ENCODE results near the gene BLNK. TPM values are rescaled to one million over a fixed set of nuclear protein-coding genes. Genes with fewer than 3 reads are reported as not detected.

The BLNK gene
- total RNA-seq, 3 donors from 2014 or later (not counting 1 experiment from before 2014, with no cell fraction given) = 0.66 to 4.0 (median 1.5) TPM

DNA sequence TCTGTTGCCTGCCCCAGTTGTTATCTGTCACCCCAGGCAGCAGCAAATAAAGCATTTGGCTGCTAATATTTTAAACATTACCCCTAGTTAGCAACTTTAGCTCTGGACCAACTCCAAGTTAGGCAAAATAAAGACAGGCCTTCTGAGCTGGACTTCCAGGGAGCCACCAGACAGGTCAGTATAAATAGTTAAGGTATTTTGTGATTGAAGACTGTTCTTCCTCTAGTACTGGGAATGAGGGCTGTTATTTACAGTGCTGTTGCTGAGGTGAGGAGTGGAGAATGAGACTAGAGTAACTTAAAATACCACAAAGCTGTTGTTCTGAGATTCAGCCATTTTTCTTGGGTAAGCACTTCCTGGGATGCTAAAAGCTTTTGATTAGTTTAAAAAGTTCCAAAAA is 101.1 kb downstream of the BLNK start:
- Mint-ChIP-seq H3K4me1 (no peaks in the 10 kb centered on the region), H3K9me3 (peaks cover 5 to 17% of the 10 kb centered on the region in 2 donors), H3K27ac (no peak overlapping the region), H3K36me3 (peaks cover 30% of the 10 kb centered on the region), H3K27me3 (ENCODE audit: low read depth in 2 of 2) (peaks cover 0 to under 1% of the 10 kb centered on the region in 2 donors), H3K4me3 (no peak overlapping the region)
- ATAC-seq = no peak
- TF ChIP-seq, protein P1, sequence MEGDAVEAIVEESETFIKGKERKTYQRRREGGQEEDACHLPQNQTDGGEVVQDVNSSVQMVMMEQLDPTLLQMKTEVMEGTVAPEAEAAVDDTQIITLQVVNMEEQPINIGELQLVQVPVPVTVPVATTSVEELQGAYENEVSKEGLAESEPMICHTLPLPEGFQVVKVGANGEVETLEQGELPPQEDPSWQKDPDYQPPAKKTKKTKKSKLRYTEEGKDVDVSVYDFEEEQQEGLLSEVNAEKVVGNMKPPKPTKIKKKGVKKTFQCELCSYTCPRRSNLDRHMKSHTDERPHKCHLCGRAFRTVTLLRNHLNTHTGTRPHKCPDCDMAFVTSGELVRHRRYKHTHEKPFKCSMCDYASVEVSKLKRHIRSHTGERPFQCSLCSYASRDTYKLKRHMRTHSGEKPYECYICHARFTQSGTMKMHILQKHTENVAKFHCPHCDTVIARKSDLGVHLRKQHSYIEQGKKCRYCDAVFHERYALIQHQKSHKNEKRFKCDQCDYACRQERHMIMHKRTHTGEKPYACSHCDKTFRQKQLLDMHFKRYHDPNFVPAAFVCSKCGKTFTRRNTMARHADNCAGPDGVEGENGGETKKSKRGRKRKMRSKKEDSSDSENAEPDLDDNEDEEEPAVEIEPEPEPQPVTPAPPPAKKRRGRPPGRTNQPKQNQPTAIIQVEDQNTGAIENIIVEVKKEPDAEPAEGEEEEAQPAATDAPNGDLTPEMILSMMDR (IDR thresholded peaks at IDR 0.05) = no peak
- Histone ChIP-seq H3K27me3 (ENCODE audit: control insufficient read depth, insufficient read depth, low read length) (no peaks in the 10 kb centered on the region), H3K36me3 (ENCODE audit: control insufficient read depth, insufficient read depth, low read length) (no peaks in the 10 kb centered on the region), H3K4me1 (ENCODE audit: control insufficient read depth, insufficient read depth, low read length) (no peaks in the 10 kb centered on the region), H3K9me3 (ENCODE audit: control insufficient read depth, insufficient read depth, low read length) (peaks cover 17% of the 10 kb centered on the region), H3K27ac (ENCODE audit: low read length) (no peak overlapping the region), H3K4me3 (ENCODE audit: low read length) (no peak overlapping the region)
- no peak for DNase-seq
- intact Hi-C loops (cut with micrococcal nuclease) = no loop called here

DNA sequence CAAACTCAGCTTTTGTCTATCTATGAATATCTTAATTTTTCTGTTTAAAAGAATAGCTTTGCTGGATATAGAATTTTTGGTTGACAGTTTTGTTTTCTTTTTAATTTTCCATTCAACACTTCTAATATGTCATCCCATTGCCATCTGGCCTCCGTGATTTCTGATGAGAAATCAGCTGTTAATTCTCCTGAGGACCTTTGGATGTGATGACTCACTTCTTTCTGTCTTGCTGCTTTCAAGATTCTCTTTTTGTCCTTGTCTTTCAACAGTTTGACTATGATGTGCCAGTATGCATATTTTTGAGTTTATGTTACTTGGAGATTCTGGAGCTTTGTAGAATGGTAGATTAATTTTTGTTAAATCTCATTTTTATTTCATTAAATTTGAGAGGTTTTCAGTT is 102.8 kb downstream of the BLNK start:
- intact Hi-C loops (cut with micrococcal nuclease) = no loop called here
- H3K4me3 Mint-ChIP-seq = no peak overlapping the region
- H3K9me3 Mint-ChIP-seq = peaks cover 1 to 14% of the 10 kb centered on the region in 2 donors
- WGBS (ENCODE audit: insufficient coverage) = 83% methylated on average over 1 of the region's 1 CpG
- Histone ChIP-seq H3K27me3 (ENCODE audit: control insufficient read depth, insufficient read depth, low read length) (no peaks in the 10 kb centered on the region), H3K4me1 (ENCODE audit: control insufficient read depth, insufficient read depth, low read length) (no peaks in the 10 kb centered on the region), H3K4me3 (ENCODE audit: low read length) (no peak overlapping the region), H3K36me3 (ENCODE audit: control insufficient read depth, insufficient read depth, low read length) (no peaks in the 10 kb centered on the region), H3K9me3 (ENCODE audit: control insufficient read depth, insufficient read depth, low read length) (peaks cover 17% of the 10 kb centered on the region), H3K27ac (ENCODE audit: low read length) (no peak overlapping the region)
- no peak overlapping the region for H3K27ac Mint-ChIP-seq
- no peaks in the 10 kb centered on the region for H3K4me1 Mint-ChIP-seq
- TF ChIP-seq, protein P1 (IDR thresholded peaks at IDR 0.05) = no peak
- DNase-seq = no peak
- H3K27me3 Mint-ChIP-seq (ENCODE audit: low read depth in 2 of 2) = no peaks in the 10 kb centered on the region
- H3K36me3 Mint-ChIP-seq = peaks cover 30% of the 10 kb centered on the region
- ATAC-seq = no peak

DNA sequence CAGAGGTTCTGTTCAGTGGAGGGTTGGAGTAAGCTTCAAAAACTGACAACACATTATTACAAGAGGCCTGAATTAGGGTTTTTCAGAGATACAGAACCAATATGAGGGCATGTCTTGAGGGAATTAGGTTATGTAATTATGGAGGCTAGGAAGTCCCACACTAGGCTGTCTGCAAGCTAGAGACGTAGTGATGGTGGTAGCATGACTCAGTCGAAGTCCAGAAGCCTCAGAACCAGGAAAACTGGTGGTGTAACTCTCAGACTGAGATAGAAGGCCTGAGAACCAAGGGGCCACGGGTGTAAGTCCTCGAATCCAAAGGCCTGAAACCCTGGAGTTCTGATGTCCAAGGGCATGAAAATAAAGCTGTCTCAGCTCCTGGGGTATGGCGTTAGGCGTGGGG is 105.6 kb downstream of the BLNK start:
- no peak for DNase-seq
- Histone ChIP-seq H3K4me1 (ENCODE audit: control insufficient read depth, insufficient read depth, low read length) (no peaks in the 10 kb centered on the region), H3K9me3 (ENCODE audit: control insufficient read depth, insufficient read depth, low read length) (peaks cover 17% of the 10 kb centered on the region), H3K36me3 (ENCODE audit: control insufficient read depth, insufficient read depth, low read length) (peaks cover 2% of the 10 kb centered on the region), H3K27me3 (ENCODE audit: control insufficient read depth, insufficient read depth, low read length) (no peaks in the 10 kb centered on the region), H3K27ac (ENCODE audit: low read length) (no peak overlapping the region), H3K4me3 (ENCODE audit: low read length) (no peak overlapping the region)
- Mint-ChIP-seq H3K36me3 (peaks cover 20% of the 10 kb centered on the region), H3K9me3 (peaks cover 0 to 8% of the 10 kb centered on the region in 2 donors), H3K4me3 (no peak overlapping the region), H3K27me3 (ENCODE audit: low read depth in 2 of 2) (no peaks in the 10 kb centered on the region), H3K4me1 (no peaks in the 10 kb centered on the region), H3K27ac (no peak overlapping the region)
- TF ChIP-seq, protein P1 (IDR thresholded peaks at IDR 0.05) = no peak
- no peak for ATAC-seq
- 99% methylated on average over 6 of the region's 6 CpGs for WGBS (ENCODE audit: insufficient coverage)
- intact Hi-C loops (cut with micrococcal nuclease) = no loop called here

DNA sequence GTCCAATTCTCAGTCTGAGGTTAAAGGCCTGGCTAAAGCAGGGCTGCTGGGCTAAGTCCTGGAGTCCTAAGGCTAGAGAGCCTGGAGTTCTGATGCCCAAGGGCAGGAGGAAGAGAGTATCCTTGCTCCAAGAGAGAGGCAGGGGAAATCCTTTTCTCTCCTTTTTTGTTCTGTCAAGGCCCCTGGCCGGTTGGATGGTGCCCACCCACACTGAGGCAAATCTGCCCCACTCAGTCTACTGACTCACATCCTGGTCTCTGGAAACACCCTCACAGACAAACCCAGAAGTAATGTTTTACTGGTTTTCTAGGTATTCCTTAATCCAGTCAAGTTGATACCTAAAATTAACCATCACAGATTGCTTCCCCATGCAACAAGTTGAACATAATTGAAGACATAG is 118.3 kb downstream of the BLNK start:
- TF ChIP-seq, protein P1 (IDR thresholded peaks at IDR 0.05) = no peak
- ATAC-seq (no peak), DNase-seq (no peak)
- Mint-ChIP-seq H3K4me1 (no peaks in the 10 kb centered on the region), H3K4me3 (no peak overlapping the region), H3K36me3 (peaks cover 47% of the 10 kb centered on the region), H3K27ac (no peak overlapping the region), H3K27me3 (ENCODE audit: low read depth in 2 of 2) (no peaks in the 10 kb centered on the region), H3K9me3 (no peaks in the 10 kb centered on the region)
- no peaks in the 10 kb centered on the region for H3K4me1 ChIP-seq (ENCODE audit: control insufficient read depth, insufficient read depth, low read length)
- no peak overlapping the region for H3K4me3 ChIP-seq (ENCODE audit: low read length)
- H3K27me3 ChIP-seq (ENCODE audit: control insufficient read depth, insufficient read depth, low read length) = no peaks in the 10 kb centered on the region
- H3K36me3 ChIP-seq (ENCODE audit: control insufficient read depth, insufficient read depth, low read length) = peaks cover 65% of the 10 kb centered on the region
- 71% methylated on average over 1 of the region's 1 CpG for WGBS (ENCODE audit: insufficient coverage)
- H3K27ac ChIP-seq (ENCODE audit: low read length) = no peak overlapping the region
- no peaks in the 10 kb centered on the region for H3K9me3 ChIP-seq (ENCODE audit: control insufficient read depth, insufficient read depth, low read length)
- intact Hi-C loops (cut with micrococcal nuclease) = no loop called here
